AG09309 (cell line): Measurements from ENCODE around the gene YY1.

Experiments used
- DNase-seq: peaks from one replicate; pipeline ENCODE4 v3.0.0-alpha.2; 2010; ENCODE audit warnings: low read depth
- H3K4me3 ChIP-seq: 2 replicates; pipeline ENCODE4 v1.5.1; 2011; ENCODE audit warnings: mild to moderate bottlenecking, low read depth, low read length, moderate library complexity; ENCODE audit not compliant: control insufficient read depth
- TF ChIP-seq, protein P1 (sequence below): IDR thresholded peaks from 2 replicates; pipeline ENCODE4 v1.5.1; 2011; ENCODE audit warnings: mild to moderate bottlenecking, low read depth, low read length, inconsistent platforms; ENCODE audit not compliant: insufficient read depth, control insufficient read depth; ENCODE audit errors: missing control alignments

The YY1 gene

DNA sequence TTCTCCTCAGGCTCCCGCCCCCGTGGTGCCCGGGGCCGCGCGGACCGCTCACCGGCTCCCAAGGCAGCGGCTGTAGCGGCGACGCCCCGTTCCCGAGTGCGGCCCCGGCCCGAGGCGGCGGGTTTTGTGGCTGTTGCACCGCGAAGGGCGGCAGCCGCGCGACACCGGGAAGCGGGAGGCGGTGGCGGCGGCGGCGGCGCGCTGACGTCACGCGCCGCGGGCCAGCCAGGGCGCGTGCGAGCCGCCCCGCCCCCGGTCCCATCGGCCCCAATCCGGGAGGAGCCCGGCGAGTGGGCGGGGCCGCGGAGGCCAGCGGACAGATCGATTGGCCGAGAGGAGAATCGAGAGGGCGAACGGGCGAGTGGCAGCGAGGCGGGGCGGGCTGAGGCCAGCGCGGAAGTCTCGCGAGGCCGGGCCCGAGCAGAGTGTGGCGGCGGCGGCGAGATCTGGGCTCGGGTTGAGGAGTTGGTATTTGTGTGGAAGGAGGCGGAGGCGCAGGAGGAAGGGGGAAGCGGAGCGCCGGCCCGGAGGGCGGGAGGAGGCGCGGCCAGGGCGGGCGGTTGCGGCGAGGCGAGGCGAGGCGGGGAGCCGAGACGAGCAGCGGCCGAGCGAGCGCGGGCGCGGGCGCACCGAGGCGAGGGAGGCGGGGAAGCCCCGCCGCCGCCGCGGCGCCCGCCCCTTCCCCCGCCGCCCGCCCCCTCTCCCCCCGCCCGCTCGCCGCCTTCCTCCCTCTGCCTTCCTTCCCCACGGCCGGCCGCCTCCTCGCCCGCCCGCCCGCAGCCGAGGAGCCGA, at the start of gene YY1:
TSS of gene YY1 (plus strand) at position 726 of the 792 bp plus-strand sequence. CDS start 101 bp downstream, outside the sequence.
- TF ChIP-seq, protein P1, sequence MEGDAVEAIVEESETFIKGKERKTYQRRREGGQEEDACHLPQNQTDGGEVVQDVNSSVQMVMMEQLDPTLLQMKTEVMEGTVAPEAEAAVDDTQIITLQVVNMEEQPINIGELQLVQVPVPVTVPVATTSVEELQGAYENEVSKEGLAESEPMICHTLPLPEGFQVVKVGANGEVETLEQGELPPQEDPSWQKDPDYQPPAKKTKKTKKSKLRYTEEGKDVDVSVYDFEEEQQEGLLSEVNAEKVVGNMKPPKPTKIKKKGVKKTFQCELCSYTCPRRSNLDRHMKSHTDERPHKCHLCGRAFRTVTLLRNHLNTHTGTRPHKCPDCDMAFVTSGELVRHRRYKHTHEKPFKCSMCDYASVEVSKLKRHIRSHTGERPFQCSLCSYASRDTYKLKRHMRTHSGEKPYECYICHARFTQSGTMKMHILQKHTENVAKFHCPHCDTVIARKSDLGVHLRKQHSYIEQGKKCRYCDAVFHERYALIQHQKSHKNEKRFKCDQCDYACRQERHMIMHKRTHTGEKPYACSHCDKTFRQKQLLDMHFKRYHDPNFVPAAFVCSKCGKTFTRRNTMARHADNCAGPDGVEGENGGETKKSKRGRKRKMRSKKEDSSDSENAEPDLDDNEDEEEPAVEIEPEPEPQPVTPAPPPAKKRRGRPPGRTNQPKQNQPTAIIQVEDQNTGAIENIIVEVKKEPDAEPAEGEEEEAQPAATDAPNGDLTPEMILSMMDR = no peak
- peak within 1 kb of the TSS; percentile 80 for H3K4me3 ChIP-seq
- DNase-seq = peak; percentile 83

- TF ChIP-seq, protein P1 = no peak
- H3K4me3 ChIP-seq = no peak overlapping the region
- no peak for DNase-seq
Measured at GRCh38 chr14:100190126-100190525, 48.8 kb upstream of the YY1 start.

- no peak overlapping the region for H3K4me3 ChIP-seq
- TF ChIP-seq, protein P1 = no peak
- no peak for DNase-seq
Measured at GRCh38 chr14:100191584-100192249, 47.2 kb upstream of the YY1 start.

GRCh38 chr14:100192250-100192671, 46.7 kb upstream of the YY1 start:
- peak overlapping the region; percentile 65 for H3K4me3 ChIP-seq
- TF ChIP-seq, protein P1 = no peak
- DNase-seq = no peak

- DNase-seq = peak; percentile 75
- TF ChIP-seq, protein P1 = peak; percentile 95
- H3K4me3 ChIP-seq = peak overlapping the region; percentile 65
Measured at GRCh38 chr14:100192672-100193416, 46.1 kb upstream of the YY1 start.
